NCI-H1417 (cell line): ENCODE results near the gene UBASH3A.

Experiments
- DNase-seq, 3 experiments: peaks; one replicate each; lab custom pipeline; 2025; lab: John Stamatoyannopoulos, UW

UBASH3A gene

GRCh38 chr21:42451941-42452340 is 48.2 kb downstream of the UBASH3A start:
- no peak for DNase-seq

GRCh38 chr21:42452401-42453223 is 48.9 kb downstream of the UBASH3A start:
- DNase-seq = peak in 1 of 3 experiments; percentile 21

- DNase-seq = peak in 1 of 3 experiments; percentile 15
These were observed 49.7 kb downstream of the UBASH3A start for GRCh38 chr21:42453224-42453985.

GRCh38 chr21:42453986-42454570 is 50.4 kb downstream of the UBASH3A start:
- no peak for DNase-seq

- DNase-seq = no peak
These were observed 51.1 kb downstream of the UBASH3A start for GRCh38 chr21:42454786-42455185.

- peak in 1 of 3 experiments; percentile 29 for DNase-seq
These were observed 51.5 kb downstream of the UBASH3A start for GRCh38 chr21:42455196-42455595.

- DNase-seq = no peak
These were observed 52.2 kb downstream of the UBASH3A start for GRCh38 chr21:42455754-42456440.

- DNase-seq = no peak
These were observed 52.8 kb downstream of the UBASH3A start for GRCh38 chr21:42456457-42456856.

GRCh38 chr21:42459082-42459460 is 55.4 kb downstream of the UBASH3A start:
- DNase-seq = no peak

- no peak for DNase-seq
These were observed 56.0 kb downstream of the UBASH3A start for GRCh38 chr21:42459546-42460215.

GRCh38 chr21:42460391-42461184 is 56.9 kb downstream of the UBASH3A start:
- DNase-seq = peak; percentile 86 to 97 (median 89)

GRCh38 chr21:42461185-42461520 is 57.5 kb downstream of the UBASH3A start:
- peak in 1 of 3 experiments; percentile 67 for DNase-seq

- peak; percentile 17 to 69 (median 42) for DNase-seq
These were observed 58.5 kb downstream of the UBASH3A start for GRCh38 chr21:42461881-42462877.

GRCh38 chr21:42463861-42464515 is 60.3 kb downstream of the UBASH3A start:
- peak in 1 of 3 experiments; percentile 51 for DNase-seq

GRCh38 chr21:42465008-42465802 is 61.5 kb downstream of the UBASH3A start:
- no peak for DNase-seq

GRCh38 chr21:42465803-42466127 is 62.1 kb downstream of the UBASH3A start:
- no peak for DNase-seq

- no peak for DNase-seq
These were observed 63.0 kb downstream of the UBASH3A start for GRCh38 chr21:42466700-42467099.
